Activated T-cell treated with anti-CD3 and anti-CD28 coated beads, Interleukin-2, amount 50 U/mL, for 72 hours (primary cell): ENCODE data around the gene PCDHA2. TPM values are rescaled to one million over a fixed set of nuclear protein-coding genes. Genes with fewer than 3 reads are reported as not detected.
"Not testable (repeated sequence)": the region's sequence is repeated elsewhere in the genome, so short reads cannot be mapped to it uniquely, and the experiment has no call there.

ENCODE experiments used
- ATAC-seq, 2 donors: fragments of 150-1000 bp; cut with Tn5 transposase; replicated peaks in 1 of 2; 2 replicates each; pipeline ENCODE4 v1.10.0; 2021; ENCODE audit warnings: moderate library complexity in 2 of 2, mild to moderate bottlenecking in 1 of 2
- DNase-seq, 2 donors: peaks; one replicate each; pipeline ENCODE4 v3.0.0; 2021 to 2022; ENCODE audit warnings: mixed read lengths in 1 of 2
- H3K27ac Mint-ChIP-seq: one replicate; pipeline ENCODE4 v1.8.0; 2022; ENCODE audit warnings: mild to moderate bottlenecking, moderate library complexity, mixed read lengths
- H3K27me3 Mint-ChIP-seq: one replicate; pipeline ENCODE4 v1.8.0; 2022; ENCODE audit warnings: low read depth, mixed read lengths
- H3K36me3 Mint-ChIP-seq, 2 donors: one replicate each; pipeline ENCODE4 v1.8.0; 2022; ENCODE audit warnings: mixed read lengths in 2 of 2, mild to moderate bottlenecking in 1 of 2; ENCODE audit not compliant: insufficient read depth in 2 of 2
- H3K4me1 Mint-ChIP-seq: one replicate; pipeline ENCODE4 v1.8.0; 2022; ENCODE audit warnings: low read depth, mixed read lengths
- H3K4me3 Mint-ChIP-seq, 2 donors: one replicate each; pipeline ENCODE4 v1.8.0; 2022; ENCODE audit warnings: mild to moderate bottlenecking in 2 of 2, mixed read lengths in 2 of 2, moderate library complexity in 2 of 2
- H3K9me3 Mint-ChIP-seq, 2 donors: one replicate each; pipeline ENCODE4 v1.8.0; 2022; ENCODE audit warnings: mixed read lengths in 2 of 2
- total RNA-seq, 2 donors: library from RNA; stranded (reverse); gene quantifications; one replicate each; pipeline ENCODE4 v1.2.3, GENCODE V29; 2022

Gene PCDHA2
- total RNA-seq, 2 donors from 2014 or later = not detected

DNA sequence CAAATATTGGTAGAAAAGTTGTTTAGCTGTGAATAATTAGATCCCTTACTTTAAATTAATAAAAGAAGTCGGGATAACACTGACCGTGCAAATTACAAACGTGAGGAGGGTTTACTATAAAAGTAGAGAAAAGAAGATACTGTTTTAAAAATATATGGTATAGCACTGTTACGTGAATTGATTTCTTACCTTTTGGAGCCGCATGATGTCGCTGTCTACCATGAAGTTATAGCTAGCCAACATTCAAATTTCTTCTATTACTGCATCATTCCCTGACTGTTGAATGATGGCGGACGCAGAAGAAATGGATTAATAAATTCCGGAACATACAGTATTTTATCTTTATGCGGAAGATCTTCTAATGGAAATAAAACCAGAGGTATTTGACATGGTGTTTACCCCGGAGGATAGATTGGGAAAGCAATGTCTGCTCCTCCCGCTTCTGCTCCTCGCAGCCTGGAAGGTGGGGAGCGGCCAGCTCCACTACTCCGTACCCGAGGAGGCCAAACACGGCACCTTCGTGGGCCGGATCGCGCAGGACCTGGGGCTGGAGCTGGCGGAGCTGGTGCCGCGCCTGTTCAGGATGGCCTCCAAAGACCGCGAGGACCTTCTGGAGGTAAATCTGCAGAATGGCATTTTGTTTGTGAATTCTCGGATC lies 33.2 kb downstream of the PCDHA2 start, which contains the start of gene PCDHA6:
Gene PCDHA6, plus strand, starts transcription at position 257 of the 658 bp plus-strand sequence. Its CDS starts 132 bp downstream, at position 389.
- H3K9me3 Mint-ChIP-seq = peaks cover 7% of the 10 kb centered on the region in 2 donors
- H3K4me3 Mint-ChIP-seq = no peak within 1 kb of the TSS
- peaks cover 0 to 14% of the 10 kb centered on the region in 2 donors for H3K36me3 Mint-ChIP-seq
- H3K4me1 Mint-ChIP-seq = no peaks in the 10 kb centered on the region
- DNase-seq = no peak
- no peak within 1 kb of the TSS for H3K27ac Mint-ChIP-seq
- ATAC-seq = no peak
- peaks cover 26% of the 10 kb centered on the region for H3K27me3 Mint-ChIP-seq

DNA sequence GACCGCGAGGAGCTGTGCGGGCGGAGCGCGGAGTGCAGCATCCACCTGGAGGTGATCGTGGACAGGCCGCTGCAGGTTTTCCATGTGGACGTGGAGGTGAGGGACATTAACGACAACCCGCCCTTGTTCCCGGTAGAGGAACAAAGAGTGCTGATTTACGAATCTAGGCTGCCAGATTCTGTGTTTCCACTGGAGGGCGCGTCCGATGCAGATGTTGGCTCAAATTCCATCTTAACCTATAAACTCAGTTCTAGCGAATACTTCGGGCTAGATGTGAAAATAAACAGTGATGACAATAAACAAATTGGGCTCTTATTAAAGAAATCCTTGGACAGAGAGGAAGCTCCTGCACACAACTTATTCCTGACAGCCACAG lies 33.7 kb downstream of the PCDHA2 start:
- Mint-ChIP-seq H3K27me3 (peaks cover 29% of the 10 kb centered on the region), H3K9me3 (peaks cover 7 to 9% of the 10 kb centered on the region in 2 donors), H3K36me3 (peaks cover 0 to 14% of the 10 kb centered on the region in 2 donors), H3K27ac (no peak overlapping the region), H3K4me3 (no peak overlapping the region), H3K4me1 (no peaks in the 10 kb centered on the region)
- ATAC-seq (no peak), DNase-seq (no peak)

DNA sequence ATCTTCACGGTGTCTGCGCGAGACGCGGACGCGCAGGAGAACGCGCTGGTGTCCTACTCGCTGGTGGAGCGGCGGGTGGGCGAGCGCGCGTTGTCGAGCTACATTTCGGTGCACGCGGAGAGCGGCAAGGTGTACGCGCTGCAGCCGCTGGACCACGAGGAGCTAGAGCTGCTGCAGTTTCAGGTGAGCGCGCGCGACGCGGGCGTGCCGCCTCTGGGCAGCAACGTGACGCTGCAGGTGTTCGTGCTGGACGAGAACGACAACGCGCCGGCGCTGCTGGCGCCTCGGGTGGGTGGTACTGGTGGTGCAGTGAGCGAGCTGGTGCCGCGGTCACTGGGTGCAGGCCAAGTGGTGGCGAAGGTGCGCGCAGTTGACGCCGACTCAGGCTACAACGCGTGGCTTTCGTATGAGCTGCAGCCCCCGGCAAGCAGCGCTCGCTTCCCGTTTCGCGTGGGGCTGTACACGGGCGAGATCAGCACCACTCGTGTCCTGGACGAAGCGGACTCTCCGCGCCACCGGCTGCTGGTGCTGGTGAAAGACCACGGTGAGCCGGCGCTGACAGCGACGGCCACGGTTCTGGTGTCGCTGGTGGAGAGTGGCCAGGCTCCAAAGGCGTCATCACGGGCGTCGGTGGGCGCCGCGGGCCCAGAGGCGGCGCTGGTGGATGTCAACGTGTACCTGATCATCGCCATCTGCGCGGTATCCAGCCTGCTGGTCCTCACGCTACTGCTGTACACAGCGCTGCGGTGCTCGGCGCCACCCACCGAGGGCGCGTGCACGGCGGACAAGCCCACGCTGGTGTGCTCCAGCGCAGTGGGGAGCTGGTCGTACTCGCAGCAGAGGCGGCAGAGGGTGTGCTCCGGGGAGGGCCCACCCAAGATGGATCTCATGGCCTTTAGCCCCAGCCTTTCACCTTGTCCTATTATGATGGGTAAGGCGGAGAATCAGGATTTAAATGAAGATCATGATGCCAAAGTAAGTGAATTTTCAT lies 35.2 kb downstream of the PCDHA2 start:
- H3K27ac Mint-ChIP-seq, H3K4me3 Mint-ChIP-seq, DNase-seq, H3K9me3 Mint-ChIP-seq, H3K4me1 Mint-ChIP-seq, ATAC-seq: not testable (repeated sequence)
- Mint-ChIP-seq H3K27me3 (peaks cover 29% of the 10 kb centered on the region), H3K36me3 (peaks cover 0 to 13% of the 10 kb centered on the region in 2 donors)

DNA sequence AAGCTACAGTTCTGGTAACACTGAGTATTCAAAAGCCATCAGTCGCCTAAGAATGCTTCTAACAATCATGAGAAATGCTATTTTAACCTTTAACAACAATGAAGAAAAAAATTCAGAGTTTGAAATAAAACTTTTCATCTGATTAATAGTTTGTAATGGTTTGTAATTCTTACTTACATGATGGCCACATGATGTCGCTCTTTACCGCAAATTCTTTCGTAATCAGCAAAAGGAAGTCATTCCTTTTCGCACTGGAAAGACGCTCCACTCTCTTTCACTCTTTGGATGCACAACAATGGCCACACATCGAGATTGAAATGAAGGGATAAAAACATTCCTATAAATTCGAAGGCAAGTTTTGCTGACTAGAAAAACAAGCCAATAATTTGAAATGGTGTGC lies 39.3 kb downstream of the PCDHA2 start, which contains the start of gene PCDHA7:
Gene PCDHA7, plus strand, starts transcription at position 277 of the 400 bp plus-strand sequence. Its CDS starts 115 bp downstream, at position 392.
- Mint-ChIP-seq H3K27ac (no peak within 1 kb of the TSS), H3K36me3 (peaks cover 0 to 8% of the 10 kb centered on the region in 2 donors), H3K9me3 (peaks cover 4 to 8% of the 10 kb centered on the region in 2 donors), H3K4me1 (no peaks in the 10 kb centered on the region), H3K4me3 (no peak within 1 kb of the TSS), H3K27me3 (peaks cover 9% of the 10 kb centered on the region)
- ATAC-seq (no peak), DNase-seq (no peak)

DNA sequence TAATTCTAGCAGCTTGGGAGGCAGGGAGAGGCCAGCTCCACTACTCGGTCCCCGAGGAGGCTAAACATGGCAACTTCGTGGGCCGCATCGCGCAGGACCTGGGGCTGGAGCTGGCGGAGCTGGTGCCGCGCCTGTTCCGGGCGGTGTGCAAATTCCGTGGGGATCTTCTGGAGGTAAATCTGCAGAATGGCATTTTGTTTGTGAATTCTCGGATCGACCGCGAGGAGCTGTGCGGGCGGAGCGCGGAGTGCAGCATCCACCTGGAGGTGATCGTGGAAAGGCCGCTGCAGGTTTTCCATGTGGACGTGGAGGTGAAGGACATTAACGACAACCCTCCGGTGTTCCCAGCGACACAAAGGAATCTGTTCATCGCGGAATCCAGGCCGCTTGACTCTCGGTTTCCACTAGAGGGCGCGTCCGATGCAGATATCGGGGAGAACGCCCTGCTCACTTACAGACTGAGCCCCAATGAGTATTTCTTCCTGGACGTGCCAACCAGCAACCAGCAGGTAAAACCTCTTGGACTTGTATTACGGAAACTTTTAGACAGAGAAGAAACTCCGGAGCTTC lies 39.9 kb downstream of the PCDHA2 start:
- DNase-seq, H3K4me3 Mint-ChIP-seq, H3K9me3 Mint-ChIP-seq, H3K27ac Mint-ChIP-seq, H3K36me3 Mint-ChIP-seq, H3K4me1 Mint-ChIP-seq, ATAC-seq: not testable (repeated sequence)
- peaks cover 11% of the 10 kb centered on the region for H3K27me3 Mint-ChIP-seq

DNA sequence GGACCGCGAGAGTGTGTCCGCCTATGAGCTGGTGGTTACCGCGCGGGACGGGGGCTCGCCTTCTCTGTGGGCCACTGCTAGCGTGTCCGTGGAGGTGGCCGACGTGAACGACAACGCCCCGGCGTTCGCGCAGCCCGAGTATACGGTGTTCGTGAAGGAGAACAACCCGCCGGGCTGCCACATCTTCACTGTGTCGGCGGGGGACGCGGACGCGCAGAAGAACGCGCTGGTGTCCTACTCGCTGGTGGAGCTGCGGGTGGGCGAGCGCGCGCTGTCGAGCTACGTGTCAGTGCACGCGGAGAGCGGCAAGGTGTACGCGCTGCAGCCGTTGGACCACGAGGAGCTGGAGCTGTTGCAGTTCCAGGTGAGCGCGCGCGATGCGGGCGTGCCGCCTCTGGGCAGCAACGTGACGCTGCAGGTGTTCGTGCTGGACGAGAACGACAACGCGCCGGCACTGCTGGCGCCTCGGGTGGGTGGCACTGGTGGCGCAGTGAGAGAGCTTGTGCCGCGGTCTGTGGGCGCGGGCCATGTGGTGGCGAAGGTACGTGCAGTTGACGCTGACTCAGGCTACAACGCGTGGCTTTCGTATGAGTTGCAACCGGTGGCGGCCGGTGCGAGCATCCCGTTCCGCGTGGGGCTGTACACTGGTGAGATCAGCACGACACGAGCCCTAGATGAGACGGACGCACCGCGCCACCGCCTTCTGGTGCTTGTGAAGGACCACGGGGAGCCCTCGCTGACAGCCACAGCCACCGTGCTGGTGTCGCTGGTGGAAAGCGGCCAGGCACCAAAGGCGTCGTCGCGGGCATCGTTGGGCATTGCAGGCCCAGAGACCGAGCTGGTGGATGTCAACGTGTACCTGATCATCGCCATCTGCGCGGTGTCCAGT lies 41.2 kb downstream of the PCDHA2 start:
- Mint-ChIP-seq H3K27ac (no peak overlapping the region), H3K27me3 (peaks cover 20% of the 10 kb centered on the region), H3K4me1 (no peaks in the 10 kb centered on the region), H3K9me3 (peaks cover 8 to 11% of the 10 kb centered on the region in 2 donors), H3K36me3 (peaks cover 3 to 11% of the 10 kb centered on the region in 2 donors), H3K4me3 (no peak overlapping the region)
- ATAC-seq (no peak), DNase-seq (no peak)

DNA sequence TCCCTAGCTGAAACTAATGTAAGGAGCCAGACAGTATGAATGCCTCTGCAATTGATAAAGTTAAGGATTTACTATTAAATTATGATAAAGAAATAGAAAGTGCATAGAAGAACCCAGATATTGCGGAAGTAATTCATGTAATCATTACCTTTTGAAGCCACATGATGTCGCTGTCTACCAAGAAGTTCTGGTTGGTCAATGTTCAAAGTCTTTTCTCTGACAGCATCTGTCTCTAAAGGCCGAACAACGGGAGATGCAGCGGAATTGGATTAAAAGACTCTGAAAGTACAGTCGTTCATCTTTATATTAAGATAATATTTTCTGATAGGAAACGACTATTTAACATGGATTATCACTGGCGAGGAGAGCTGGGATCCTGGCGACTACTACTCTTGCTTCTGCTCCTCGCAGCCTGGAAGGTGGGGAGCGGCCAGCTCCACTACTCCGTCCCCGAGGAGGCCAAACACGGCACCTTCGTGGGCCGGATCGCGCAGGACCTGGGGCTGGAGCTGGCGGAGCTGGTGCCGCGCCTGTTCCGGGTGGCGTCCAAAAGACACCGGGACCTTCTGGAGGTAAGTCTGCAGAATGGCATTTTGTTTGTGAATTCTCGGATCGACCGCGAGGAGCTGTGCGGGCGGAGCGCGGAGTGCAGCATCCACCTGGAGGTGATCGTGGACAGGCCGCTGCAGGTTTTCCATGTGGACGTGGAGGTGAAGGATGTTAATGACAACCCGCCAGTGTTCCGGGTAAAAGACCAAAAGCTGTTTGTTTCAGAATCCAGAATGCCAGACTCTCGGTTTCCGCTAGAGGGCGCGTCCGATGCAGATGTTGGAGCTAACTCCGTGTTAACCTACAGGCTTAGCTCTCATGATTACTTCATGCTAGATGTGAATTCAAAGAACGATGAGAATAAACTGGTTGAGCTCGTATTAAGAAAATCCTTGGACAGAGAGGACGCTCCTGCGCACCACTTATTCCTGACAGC lies 46.6 kb downstream of the PCDHA2 start, which contains the start of gene PCDHA8:
Gene PCDHA8, plus strand, starts transcription at position 210 of the 985 bp plus-strand sequence. Its CDS starts 135 bp downstream, at position 345.
- ATAC-seq (no peak), DNase-seq (no peak)
- Mint-ChIP-seq H3K9me3 (peaks cover 5 to 8% of the 10 kb centered on the region in 2 donors), H3K4me1 (no peaks in the 10 kb centered on the region), H3K4me3 (no peak within 1 kb of the TSS), H3K27ac (peak within 1 kb of the TSS; percentile 13), H3K27me3 (peaks cover 11% of the 10 kb centered on the region), H3K36me3 (peaks cover 3 to 20% of the 10 kb centered on the region in 2 donors)

DNA sequence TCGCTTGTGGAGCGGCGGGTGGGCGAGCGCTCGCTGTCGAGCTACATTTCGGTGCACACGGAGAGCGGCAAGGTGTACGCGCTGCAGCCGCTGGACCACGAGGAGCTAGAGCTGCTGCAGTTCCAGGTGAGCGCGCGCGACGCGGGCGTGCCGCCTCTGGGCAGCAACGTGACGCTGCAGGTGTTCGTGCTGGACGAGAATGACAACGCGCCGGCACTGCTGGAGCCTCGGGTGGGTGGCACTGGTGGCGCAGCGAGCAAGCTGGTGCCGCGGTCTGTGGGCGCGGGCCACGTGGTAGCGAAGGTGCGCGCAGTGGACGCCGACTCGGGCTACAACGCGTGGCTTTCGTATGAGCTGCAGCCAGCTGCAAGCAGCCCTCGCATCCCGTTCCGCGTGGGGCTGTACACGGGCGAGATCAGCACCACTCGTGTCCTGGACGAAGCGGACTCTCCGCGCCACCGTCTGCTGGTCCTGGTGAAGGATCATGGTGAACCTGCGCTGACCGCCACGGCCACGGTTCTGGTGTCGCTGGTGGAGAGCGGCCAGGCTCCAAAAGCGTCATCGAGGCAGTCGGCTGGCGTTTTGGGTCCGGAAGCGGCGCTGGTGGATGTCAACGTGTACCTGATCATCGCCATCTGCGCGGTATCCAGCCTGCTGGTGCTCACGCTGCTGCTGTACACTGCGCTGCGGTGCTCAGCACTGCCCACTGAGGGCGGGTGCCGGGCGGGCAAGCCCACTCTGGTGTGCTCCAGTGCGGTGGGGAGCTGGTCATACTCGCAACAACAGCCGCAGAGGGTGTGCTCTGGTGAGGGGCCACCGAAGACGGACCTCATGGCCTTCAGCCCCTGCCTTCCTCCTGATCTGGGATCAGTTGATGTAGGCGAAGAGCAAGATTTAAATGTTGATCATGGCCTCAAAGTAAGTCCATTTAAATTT lies 48.4 kb downstream of the PCDHA2 start:
- Mint-ChIP-seq H3K9me3 (peaks cover 6 to 8% of the 10 kb centered on the region in 2 donors), H3K36me3 (peaks cover 7 to 19% of the 10 kb centered on the region in 2 donors), H3K27me3 (peaks cover 22% of the 10 kb centered on the region), H3K4me1 (no peaks in the 10 kb centered on the region), H3K27ac (no peak overlapping the region), H3K4me3 (no peak overlapping the region)
- ATAC-seq (no peak), DNase-seq (no peak)
